H9 (cell line): ENCODE measurements around the gene METTL17. TPM values are rescaled to one million over a fixed set of nuclear protein-coding genes. Genes with fewer than 3 reads are reported as not detected.

Experiments used
- DNase-seq: peaks from one replicate; pipeline ENCODE4 v3.0.0-alpha.2; 2017
- H2AFZ ChIP-seq: one replicate; pipeline ENCODE4 v1.6.1; 2013; ENCODE audit warnings: mild to moderate bottlenecking, low read length, control low read depth, moderate library complexity
- H2AK5ac ChIP-seq: 2 replicates; pipeline ENCODE4 v1.6.1; 2013; ENCODE audit warnings: low read length, control low read depth, mixed read lengths; ENCODE audit not compliant: insufficient read length
- H2BK120ac ChIP-seq: one replicate; pipeline ENCODE4 v1.6.1; 2013; ENCODE audit warnings: low read depth, mild to moderate bottlenecking, low read length, control low read depth, inconsistent platforms; ENCODE audit not compliant: poor library complexity, severe bottlenecking
- H2BK12ac ChIP-seq: 2 replicates; pipeline ENCODE4 v1.6.1; 2013; ENCODE audit warnings: low read length, control low read depth, mixed read lengths, low read depth; ENCODE audit not compliant: insufficient read length
- H2BK15ac ChIP-seq: 2 replicates; pipeline ENCODE4 v1.6.1; 2013; ENCODE audit warnings: low read depth, low read length, control low read depth
- H2BK20ac ChIP-seq: one replicate; pipeline ENCODE4 v1.6.1; 2013; ENCODE audit warnings: low read depth, mild to moderate bottlenecking, low read length, control low read depth, inconsistent platforms; ENCODE audit not compliant: poor library complexity, severe bottlenecking
- H2BK5ac ChIP-seq: 2 replicates; pipeline ENCODE4 v1.6.1; 2013; ENCODE audit warnings: low read length, control low read depth, mixed read lengths; ENCODE audit not compliant: insufficient read length
- H3K14ac ChIP-seq: 2 replicates; pipeline ENCODE4 v1.6.1; 2013; ENCODE audit warnings: low read length, control low read depth; ENCODE audit not compliant: insufficient read depth
- H3K18ac ChIP-seq: 2 replicates; pipeline ENCODE4 v1.6.1; 2013; ENCODE audit warnings: low read depth, mild to moderate bottlenecking, mixed read lengths, low read length, control low read depth; ENCODE audit not compliant: insufficient read length
- H3K23ac ChIP-seq: 2 replicates; pipeline ENCODE4 v1.6.1; 2013; ENCODE audit warnings: low read length, control low read depth, mixed read lengths, low read depth; ENCODE audit not compliant: insufficient read length
- H3K23me2 ChIP-seq: 2 replicates; pipeline ENCODE4 v1.6.1; 2013; ENCODE audit warnings: low read depth, mild to moderate bottlenecking, mixed read lengths, low read length, control low read depth; ENCODE audit not compliant: insufficient read length, poor library complexity, severe bottlenecking
- H3K27ac ChIP-seq: 2 replicates; pipeline ENCODE4 v1.5.1; 2013; ENCODE audit warnings: low read length, control low read depth, mixed read lengths, low read depth; ENCODE audit not compliant: insufficient read length
- H3K27me3 ChIP-seq: 2 replicates; pipeline ENCODE4 v1.6.1; 2013; ENCODE audit warnings: low read length, control low read depth, inconsistent platforms; ENCODE audit not compliant: insufficient read depth
- H3K4ac ChIP-seq: 2 replicates; pipeline ENCODE4 v1.6.1; 2013; ENCODE audit warnings: low read depth, mild to moderate bottlenecking, control low read depth, inconsistent platforms, low read length, moderate library complexity
- H3K4me1 ChIP-seq: 2 replicates; pipeline ENCODE4 v1.6.1; 2013; ENCODE audit warnings: low read length, control low read depth, inconsistent platforms; ENCODE audit not compliant: insufficient read depth
- H3K4me2 ChIP-seq: 2 replicates; pipeline ENCODE4 v1.6.1; 2013; ENCODE audit warnings: low read length, control low read depth, mixed read lengths; ENCODE audit not compliant: insufficient read length, insufficient read depth
- H3K56ac ChIP-seq: 2 replicates; pipeline ENCODE4 v1.6.1; 2013; ENCODE audit warnings: low read depth, mild to moderate bottlenecking, mixed read lengths, low read length, control low read depth; ENCODE audit not compliant: insufficient read length
- H3K79me1 ChIP-seq: 2 replicates; pipeline ENCODE4 v1.6.1; 2013; ENCODE audit warnings: low read depth, mild to moderate bottlenecking, moderate library complexity, low read length, control low read depth, inconsistent platforms; ENCODE audit not compliant: insufficient read depth, poor library complexity, severe bottlenecking
- H3K79me2 ChIP-seq: 2 replicates; pipeline ENCODE4 v1.6.1; 2013; ENCODE audit warnings: low read length, control low read depth, inconsistent platforms; ENCODE audit not compliant: insufficient read depth
- H3K9ac ChIP-seq: 2 replicates; pipeline ENCODE4 v1.6.1; 2013; ENCODE audit warnings: low read length, control low read depth, mixed read lengths; ENCODE audit not compliant: insufficient read length; ENCODE audit errors: extremely low read depth
- H3K9me3 ChIP-seq: one replicate; pipeline ENCODE4 v1.6.1; 2013; ENCODE audit warnings: low read depth, low read length, inconsistent platforms; ENCODE audit not compliant: control insufficient read depth
- H3T11ph ChIP-seq: one replicate; pipeline ENCODE4 v1.6.1; 2013; ENCODE audit warnings: mild to moderate bottlenecking, low read length, control low read depth, inconsistent platforms
- H4K20me1 ChIP-seq: one replicate; pipeline ENCODE4 v1.6.1; 2013; ENCODE audit not compliant: control insufficient read depth, insufficient read length, insufficient read depth
- H4K5ac ChIP-seq: 2 replicates; pipeline ENCODE4 v1.6.1; 2013; ENCODE audit warnings: low read depth, mild to moderate bottlenecking, mixed read lengths, low read length, control low read depth; ENCODE audit not compliant: insufficient read length
- H4K8ac ChIP-seq: replicated peaks from 2 replicates; pipeline ENCODE4 v1.6.1; 2013; ENCODE audit warnings: low read length, control low read depth, mixed read lengths, low read depth; ENCODE audit not compliant: insufficient read length
- H4K91ac ChIP-seq: 2 replicates; pipeline ENCODE4 v1.6.1; 2013; ENCODE audit warnings: low read depth, mild to moderate bottlenecking, moderate library complexity, mixed read lengths, low read length, control low read depth; ENCODE audit not compliant: insufficient read length
- H3K27ac Mint-ChIP-seq, 3 experiments: 2 replicates in 2 of 3; 3 replicates in 1 of 3; pipeline ENCODE4 v1.8.0; 2020 to 2021; ENCODE audit warnings: mixed read lengths in 3 of 3, mild to moderate bottlenecking in 1 of 3, moderate library complexity in 1 of 3
- H3K27me3 Mint-ChIP-seq: 2 replicates; pipeline ENCODE4 v1.8.0; 2021; ENCODE audit warnings: low read depth, mild to moderate bottlenecking, moderate library complexity, mixed read lengths
- H3K36me3 Mint-ChIP-seq, 3 experiments: 2 replicates in 2 of 3; 3 replicates in 1 of 3; pipeline ENCODE4 v1.8.0; 2020 to 2021; ENCODE audit warnings: low read depth in 3 of 3, mixed read lengths in 3 of 3; ENCODE audit not compliant: insufficient read depth in 1 of 3
- H3K4me1 Mint-ChIP-seq, 2 experiments: 2 replicates each; pipeline ENCODE4 v1.8.0; 2020; ENCODE audit warnings: mixed read lengths in 2 of 2
- H3K4me3 Mint-ChIP-seq, 2 experiments: 2 replicates in 1 of 2; 3 replicates in 1 of 2; pipeline ENCODE4 v1.8.0; 2020 to 2021; ENCODE audit warnings: mild to moderate bottlenecking in 2 of 2, mixed read lengths in 2 of 2, moderate library complexity in 1 of 2
- H3K9me3 Mint-ChIP-seq, 2 experiments: 2 replicates in 1 of 2; 3 replicates in 1 of 2; pipeline ENCODE4 v1.8.0; 2020; ENCODE audit warnings: mild to moderate bottlenecking in 2 of 2, mixed read lengths in 2 of 2, moderate library complexity in 1 of 2
- CTCF ChIP-seq: fragments of 200-600 bp; sonication (generic); conservative IDR thresholded peaks from 3 replicates; pipeline ENCODE4 v1.8.0; 2021; ENCODE audit warnings: antibody characterized with exemption, mild to moderate bottlenecking
- whole genome bisulfite sequencing: extraction: QIAGEN DNeasy Blood & Tissue Kit; methylation state at CpG from one replicate; pipeline ENCODE4 v1.1.7; 2013; ENCODE audit warnings: missing lambda C conversion rate, low lambda C conversion rate, mixed read lengths; ENCODE audit not compliant: insufficient read length; ENCODE audit errors: extremely low coverage; 5-methylcytosine and 5-hydroxymethylcytosine counted together
- total RNA-seq: library from RNA; stranded (reverse); gene quantifications from 2 replicates; pipeline ENCODE4 v1.2.1, GENCODE V29; 2021

METTL17 gene
- total RNA-seq, 1 experiment from 2014 or later: 81.4 TPM

GRCh38 chr14:21020977-21021545, 31.3 kb downstream of the METTL17 start:
- Histone ChIP-seq H3K23me2 (peaks cover 12% of the 10 kb centered on the region), H3K79me1 (no peaks in the 10 kb centered on the region), H2AK5ac (no peak overlapping the region), H3K27me3 (peaks cover 8% of the 10 kb centered on the region; the same call in 1 of the 2 replicates), H2AFZ (no peak overlapping the region), H3K4me2 (no peak overlapping the region), H3K4me1 (no peaks in the 10 kb centered on the region; the same call in 1 of the 2 replicates), H3K23ac (no peak overlapping the region), H3K9ac (no peak overlapping the region), H4K91ac (no peak overlapping the region), H3T11ph (no peak overlapping the region), H2BK12ac (no peak overlapping the region), H4K5ac (no peak overlapping the region), H4K8ac (no peak overlapping the region), H2BK15ac (no peak overlapping the region), H3K9me3 (no peaks in the 10 kb centered on the region), H3K79me2 (no peaks in the 10 kb centered on the region), H3K18ac (no peak overlapping the region), H2BK20ac (no peak overlapping the region), H2BK120ac (no peak overlapping the region), H3K56ac (no peak overlapping the region), H3K14ac (no peak overlapping the region), H3K27ac (no peak overlapping the region), H2BK5ac (no peak overlapping the region), H4K20me1 (no peaks in the 10 kb centered on the region), H3K4ac (no peak overlapping the region)
- TF ChIP-seq CTCF: no peak
- H3K4me3 Mint-ChIP-seq: no peak overlapping the region
- H3K9me3 Mint-ChIP-seq: no peaks in the 10 kb centered on the region
- DNase-seq: no peak
- no CpG with 5 or more reads among the region's 5 CpGs for WGBS
- H3K4me1 Mint-ChIP-seq: peaks cover 22 to 28% of the 10 kb centered on the region in 2 experiments
- peaks cover 7 to 21% (median 8%) of the 10 kb centered on the region in 3 experiments; a peak in 4 of 7 replicates for H3K36me3 Mint-ChIP-seq
- H3K27me3 Mint-ChIP-seq: peaks cover 38% of the 10 kb centered on the region
- H3K27ac Mint-ChIP-seq: no peak overlapping the region
